ENCODE measurements around the gene INTS6. TPM values are rescaled to one million over a fixed set of nuclear protein-coding genes. Genes with fewer than 3 reads are reported as not detected.
A peak's percentile ranks its signal among the peaks of the same experiment; 100 is the strongest.

INTS6 gene
- total RNA-seq, 2 donors from 2014 or later: 40.0 to 53.1 TPM

DNA sequence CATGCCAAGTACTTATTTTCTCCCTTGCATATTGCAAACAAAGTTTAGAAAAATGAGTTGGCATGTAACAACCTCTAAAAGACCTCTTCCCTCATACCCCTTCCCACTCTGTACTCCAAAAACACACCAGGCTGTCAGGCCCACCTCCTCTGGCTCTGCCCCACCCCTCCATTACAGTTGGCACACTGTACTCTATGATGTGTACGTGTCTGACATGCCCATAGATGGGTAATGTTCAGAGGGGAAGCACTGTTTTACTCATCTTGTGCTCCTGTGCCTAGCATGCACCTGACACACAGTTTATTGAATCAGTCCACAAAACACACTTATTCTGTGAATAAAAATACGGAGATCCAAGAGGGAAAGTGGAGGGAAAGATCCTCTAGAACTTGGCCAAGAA is 67.7 kb downstream of the INTS6 start:
- no peaks in the 10 kb centered on the region for H3K27me3 ChIP-seq
- peaks cover 5 to 17% of the 10 kb centered on the region in 2 donors for H3K36me3 ChIP-seq (replicated peaks in 1 of 2; ENCODE audit: insufficient read depth in 1 of 2, low read depth in 2 of 2)
- peaks cover 7% of the 10 kb centered on the region for H3K4me1 ChIP-seq
- 88 to 94% methylated on average over 2 of the region's 2 CpGs for WGBS, 2 donors
- no peaks in the 10 kb centered on the region for H3K9me3 ChIP-seq
- DNase-seq (no peak), ATAC-seq (no peak)
- TF ChIP-seq, protein P1, sequence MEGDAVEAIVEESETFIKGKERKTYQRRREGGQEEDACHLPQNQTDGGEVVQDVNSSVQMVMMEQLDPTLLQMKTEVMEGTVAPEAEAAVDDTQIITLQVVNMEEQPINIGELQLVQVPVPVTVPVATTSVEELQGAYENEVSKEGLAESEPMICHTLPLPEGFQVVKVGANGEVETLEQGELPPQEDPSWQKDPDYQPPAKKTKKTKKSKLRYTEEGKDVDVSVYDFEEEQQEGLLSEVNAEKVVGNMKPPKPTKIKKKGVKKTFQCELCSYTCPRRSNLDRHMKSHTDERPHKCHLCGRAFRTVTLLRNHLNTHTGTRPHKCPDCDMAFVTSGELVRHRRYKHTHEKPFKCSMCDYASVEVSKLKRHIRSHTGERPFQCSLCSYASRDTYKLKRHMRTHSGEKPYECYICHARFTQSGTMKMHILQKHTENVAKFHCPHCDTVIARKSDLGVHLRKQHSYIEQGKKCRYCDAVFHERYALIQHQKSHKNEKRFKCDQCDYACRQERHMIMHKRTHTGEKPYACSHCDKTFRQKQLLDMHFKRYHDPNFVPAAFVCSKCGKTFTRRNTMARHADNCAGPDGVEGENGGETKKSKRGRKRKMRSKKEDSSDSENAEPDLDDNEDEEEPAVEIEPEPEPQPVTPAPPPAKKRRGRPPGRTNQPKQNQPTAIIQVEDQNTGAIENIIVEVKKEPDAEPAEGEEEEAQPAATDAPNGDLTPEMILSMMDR (IDR thresholded peaks at IDR 0.05): no peak
- H3K27ac ChIP-seq: no peak overlapping the region
- H3K4me3 ChIP-seq: no peak overlapping the region
- intact Hi-C loops (cut with DNase I): no loop called here

DNA sequence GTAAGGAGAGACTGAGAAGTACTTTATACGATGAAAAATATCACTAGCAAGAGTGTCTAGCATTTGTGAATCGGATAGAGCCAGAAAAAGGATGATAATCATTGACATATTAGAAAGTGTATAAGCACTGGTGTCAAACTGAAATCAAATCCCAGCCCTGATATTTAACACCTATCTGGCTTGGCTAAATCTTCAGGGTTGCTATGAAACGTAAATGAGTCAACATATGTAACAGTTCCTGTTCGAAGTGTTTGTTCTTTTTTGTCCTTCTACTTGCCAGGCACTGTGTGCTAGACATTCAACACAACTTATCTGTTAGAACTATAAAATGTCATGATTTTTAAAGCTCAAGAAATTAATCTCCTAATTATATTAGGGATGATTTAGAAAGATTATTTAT is 72.6 kb downstream of the INTS6 start:
- no peak overlapping the region for H3K4me3 ChIP-seq
- no peaks in the 10 kb centered on the region for H3K9me3 ChIP-seq
- DNase-seq: peak in 2 of 4 donors; percentile 15 to 31
- peak; percentile 95 for ATAC-seq
- no peak for TF ChIP-seq POLR2A (IDR thresholded peaks at IDR 0.05)
- TF ChIP-seq, protein P1 (IDR thresholded peaks at IDR 0.05): no peak
- peak overlapping the region in 2 of 4 donors; percentile 29 to 35 for H3K27ac ChIP-seq
- peaks cover 12% of the 10 kb centered on the region for H3K4me1 ChIP-seq
- H3K36me3 ChIP-seq (replicated peaks in 1 of 2; ENCODE audit: insufficient read depth in 1 of 2, low read depth in 2 of 2): peaks cover 12 to 22% of the 10 kb centered on the region in 2 donors
- H3K27me3 ChIP-seq: no peaks in the 10 kb centered on the region
- intact Hi-C loops (cut with DNase I): no loop called here
- WGBS, 2 donors: 38 to 40% methylated on average over 4 of the region's 4 CpGs

DNA sequence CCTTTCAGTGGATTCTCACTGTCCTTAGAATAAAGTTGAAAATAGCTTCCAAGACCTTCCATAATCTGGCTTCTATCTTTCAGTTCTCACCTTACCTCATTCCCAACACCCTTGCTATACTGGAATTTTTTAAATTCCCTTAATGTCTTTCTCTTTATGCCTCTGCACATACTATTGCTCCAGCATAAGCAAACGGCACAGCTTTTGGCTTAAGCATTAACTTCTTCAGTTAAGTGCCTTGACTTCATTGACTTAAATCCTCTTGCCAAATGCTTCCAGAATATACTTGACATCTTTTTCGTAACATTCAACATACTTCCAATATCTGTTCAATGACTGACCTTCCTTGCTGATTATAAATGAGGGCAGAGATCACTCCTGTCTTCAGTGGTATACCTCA is 79.4 kb downstream of the INTS6 start:
- ATAC-seq: no peak
- no peak overlapping the region for H3K4me3 ChIP-seq
- no peaks in the 10 kb centered on the region for H3K27me3 ChIP-seq
- intact Hi-C loops (cut with DNase I): no loop called here
- TF ChIP-seq, protein P1 (IDR thresholded peaks at IDR 0.05): no peak
- no peak for TF ChIP-seq POLR2A (IDR thresholded peaks at IDR 0.05)
- peaks cover 7 to 28% of the 10 kb centered on the region in 2 donors for H3K36me3 ChIP-seq (replicated peaks in 1 of 2; ENCODE audit: insufficient read depth in 1 of 2, low read depth in 2 of 2)
- no peaks in the 10 kb centered on the region for H3K9me3 ChIP-seq
- H3K27ac ChIP-seq: no peak overlapping the region
- DNase-seq: no peak
- 70 to 79% methylated on average over 2 of the region's 2 CpGs for WGBS, 2 donors
- H3K4me1 ChIP-seq: no peaks in the 10 kb centered on the region

DNA sequence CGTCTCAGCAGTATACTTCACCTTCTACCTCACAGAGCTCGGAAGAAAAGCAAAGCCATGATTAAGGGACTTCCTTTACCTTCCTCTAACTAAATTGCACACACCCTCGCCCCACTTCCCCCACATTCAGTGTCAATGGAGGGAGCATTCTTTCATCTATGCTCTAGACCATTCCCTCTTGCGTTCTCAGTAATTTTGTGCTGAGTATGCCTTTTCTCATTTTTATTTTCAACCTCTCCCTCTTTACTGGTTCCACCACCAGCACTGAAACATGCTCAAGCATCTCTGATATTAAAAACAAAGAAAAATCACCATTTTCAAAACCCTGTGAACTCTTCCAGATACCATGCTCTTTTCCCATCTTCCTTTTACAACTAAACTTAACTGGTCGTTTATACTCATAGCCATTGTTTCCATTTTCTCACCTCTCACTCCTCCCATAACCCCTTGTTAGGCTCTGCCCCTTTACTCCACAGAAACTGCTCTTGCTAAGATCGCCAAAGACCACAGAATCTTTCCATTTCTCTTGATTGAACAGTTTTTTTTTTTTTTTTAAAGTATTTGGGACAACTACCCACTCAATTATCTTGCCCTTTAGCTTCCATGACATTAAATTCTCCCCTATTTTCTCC is 81.0 kb downstream of the INTS6 start:
- Histone ChIP-seq H3K9me3 (no peaks in the 10 kb centered on the region), H3K4me3 (no peak overlapping the region), H3K27ac (no peak overlapping the region), H3K4me1 (no peaks in the 10 kb centered on the region), H3K36me3 (replicated peaks in 1 of 2; ENCODE audit: insufficient read depth in 1 of 2, low read depth in 2 of 2) (peaks cover 0 to 22% of the 10 kb centered on the region in 2 donors), H3K27me3 (no peaks in the 10 kb centered on the region)
- intact Hi-C loops (cut with DNase I): no loop called here
- no peak for ATAC-seq
- 87 to 91% methylated on average over 6 of the region's 6 CpGs for WGBS, 2 donors
- DNase-seq: no peak
- TF ChIP-seq POLR2A (IDR thresholded peaks at IDR 0.05): no peak
- TF ChIP-seq, protein P1 (IDR thresholded peaks at IDR 0.05): no peak

GRCh38 chr13:51370811-51371210 is 82.0 kb downstream of the INTS6 start:
- no peak for ATAC-seq
- peaks cover 0 to 21% of the 10 kb centered on the region in 2 donors for H3K36me3 ChIP-seq (replicated peaks in 1 of 2; ENCODE audit: insufficient read depth in 1 of 2, low read depth in 2 of 2)
- no peak overlapping the region for H3K27ac ChIP-seq
- DNase-seq: no peak
- intact Hi-C loops (cut with DNase I): no loop called here
- no peak overlapping the region for H3K4me3 ChIP-seq
- TF ChIP-seq, protein P1 (IDR thresholded peaks at IDR 0.05): no peak
- no peak for TF ChIP-seq POLR2A (IDR thresholded peaks at IDR 0.05)
- 85 to 95% methylated on average over 2 of the region's 2 CpGs for WGBS, 2 donors
- H3K27me3 ChIP-seq: no peaks in the 10 kb centered on the region
- H3K4me1 ChIP-seq: no peaks in the 10 kb centered on the region
- no peaks in the 10 kb centered on the region for H3K9me3 ChIP-seq
